ENCODE data around the gene ZNF608.

ZNF608 gene

DNA sequence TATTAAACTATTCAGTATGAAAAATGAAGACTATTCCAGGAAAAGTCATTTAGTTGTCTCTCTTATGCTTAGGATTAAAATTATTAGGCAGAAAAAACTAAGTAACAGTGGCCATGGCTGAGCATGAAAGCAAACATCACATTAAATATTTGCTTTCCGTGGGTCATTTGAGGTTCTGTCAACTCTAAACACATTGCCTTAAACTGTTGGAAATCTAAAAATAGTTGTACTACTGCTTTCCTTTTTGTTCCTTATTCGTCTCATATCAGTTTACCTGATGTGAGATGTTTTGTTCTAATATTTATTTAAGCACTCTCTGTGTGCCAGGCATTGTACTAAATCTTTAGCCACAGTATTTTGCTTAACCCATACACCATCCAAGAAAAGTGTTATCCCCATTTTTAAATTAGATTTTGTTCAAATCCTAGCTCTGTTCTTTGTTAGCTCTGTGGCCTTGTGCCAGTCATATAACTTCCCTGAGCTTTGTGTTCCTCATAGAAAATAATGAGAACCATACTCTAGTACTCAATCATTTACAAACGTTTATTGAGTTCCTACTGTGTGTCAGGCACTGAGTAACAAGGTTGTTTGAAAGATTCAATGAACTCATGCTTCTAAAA lies 18.7 kb upstream of the ZNF608 start:
- DNase-seq (ENCODE audit: insufficient read length, low spot score): no peak
- no peak for TF ChIP-seq POLR2A (IDR thresholded peaks at IDR 0.05; ENCODE audit: low read depth, low read length)
- no peak for FAIRE-seq

DNA sequence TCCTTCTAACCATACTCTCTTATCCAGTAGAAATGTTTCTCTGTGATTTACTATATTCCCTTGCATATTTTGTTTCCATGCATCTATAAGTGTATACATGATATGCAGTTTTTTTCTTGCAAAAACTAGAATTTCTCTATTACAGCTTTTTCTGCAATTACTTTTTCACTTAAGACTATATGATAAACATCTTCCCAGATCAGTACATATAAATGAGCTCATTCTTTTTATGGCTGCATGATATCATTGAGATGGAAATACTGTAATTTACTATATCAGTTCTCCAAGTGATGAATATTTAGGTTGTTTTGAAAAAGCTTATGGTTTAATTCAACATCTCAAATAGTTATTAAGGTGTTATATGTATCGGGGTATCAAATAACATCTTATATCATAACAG lies 18.1 kb upstream of the ZNF608 start:
- TF ChIP-seq POLR2A (IDR thresholded peaks at IDR 0.05; ENCODE audit: low read depth, low read length): no peak
- DNase-seq (ENCODE audit: insufficient read length, low spot score): no peak
- no peak for FAIRE-seq

DNA sequence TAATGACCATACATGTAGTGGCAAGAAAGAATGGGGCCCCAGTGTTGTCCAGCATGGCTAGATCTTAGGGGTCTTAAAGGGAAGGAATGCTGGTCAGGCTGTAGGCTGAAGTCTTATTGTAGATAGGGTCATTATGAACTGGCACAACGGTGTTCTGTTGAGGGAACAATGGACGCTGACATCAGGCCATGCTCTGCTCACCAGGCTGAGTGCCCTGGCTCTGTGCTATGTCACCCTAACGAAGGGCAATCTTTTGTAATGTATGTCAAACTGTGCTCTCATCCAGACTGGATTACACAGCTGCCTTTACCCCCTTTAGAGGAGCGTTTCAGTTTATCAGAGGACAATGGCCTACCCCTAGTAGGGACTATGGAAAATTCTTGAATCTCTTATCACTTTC lies 14.6 kb upstream of the ZNF608 start:
- TF ChIP-seq POLR2A (IDR thresholded peaks at IDR 0.05; ENCODE audit: low read depth, low read length): no peak

DNA sequence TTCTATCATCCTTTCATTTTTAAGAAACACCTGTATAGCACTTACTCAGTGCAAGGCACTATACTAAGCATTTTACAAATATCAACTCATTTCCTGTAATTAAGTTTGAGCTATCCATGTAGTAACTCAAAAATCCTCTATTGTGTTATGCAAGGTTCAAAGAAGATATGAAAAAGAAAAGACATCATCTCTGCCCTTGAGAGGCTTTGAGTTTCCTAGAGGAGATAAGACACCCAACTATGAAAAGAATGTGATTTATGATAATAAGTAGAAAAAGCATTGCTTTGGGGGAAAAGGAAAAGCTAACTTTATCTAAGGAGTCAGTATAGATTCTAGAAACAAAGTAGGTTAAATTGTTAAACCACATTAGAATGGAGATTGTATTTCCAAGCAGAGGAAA lies 14.2 kb upstream of the ZNF608 start:
- no peak for FAIRE-seq

More for the DNA sequence above, 14.6 kb upstream of the ZNF608 start:
- FAIRE-seq (no peak), DNase-seq (ENCODE audit: insufficient read length, low spot score) (no peak)

DNA sequence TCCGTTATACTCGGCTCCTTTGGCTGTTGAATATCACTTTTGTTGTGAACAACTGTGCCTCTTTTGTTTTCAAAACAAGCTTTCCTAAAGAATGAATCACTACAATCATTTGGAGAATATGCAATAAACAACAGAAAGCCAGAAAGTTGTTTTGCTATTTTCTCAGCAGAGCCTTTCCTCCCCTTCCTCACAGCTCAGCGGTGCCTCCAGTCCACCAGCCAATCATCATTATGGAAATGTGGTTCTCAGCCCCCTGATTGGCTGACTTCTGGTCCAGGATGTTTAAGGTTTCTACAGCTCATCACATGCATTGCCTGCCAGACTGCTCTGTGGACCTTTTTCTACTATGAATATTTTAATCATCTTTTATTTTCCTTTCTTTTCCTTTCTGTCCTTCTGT lies 9.1 kb upstream of the ZNF608 start:
- TF ChIP-seq POLR2A (IDR thresholded peaks at IDR 0.05; ENCODE audit: low read depth, low read length): no peak
- DNase-seq (ENCODE audit: insufficient read length, low spot score) (no peak), FAIRE-seq (no peak)

More for the DNA sequence above, 14.2 kb upstream of the ZNF608 start:
- TF ChIP-seq POLR2A (IDR thresholded peaks at IDR 0.05; ENCODE audit: low read depth, low read length): no peak
- DNase-seq (ENCODE audit: insufficient read length, low spot score): no peak

DNA sequence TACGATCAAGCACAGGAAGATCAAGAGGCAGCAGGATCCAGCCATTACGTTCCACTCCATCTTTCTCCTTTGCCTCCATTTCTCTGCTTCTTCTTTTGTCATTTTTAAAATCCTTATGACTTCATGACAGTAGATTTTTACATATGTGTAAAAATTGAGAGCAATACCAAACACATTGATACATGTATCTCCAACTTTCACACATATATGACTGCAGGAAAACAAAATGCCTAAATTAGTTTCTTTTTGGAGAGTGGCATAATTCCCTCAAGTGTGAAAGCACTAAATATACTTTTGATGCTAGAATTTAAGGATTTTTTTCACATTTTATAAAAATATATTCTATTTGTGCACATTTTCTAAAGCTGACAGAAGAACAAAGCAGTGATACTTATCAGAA lies 8.6 kb upstream of the ZNF608 start:
- FAIRE-seq (no peak), DNase-seq (ENCODE audit: insufficient read length, low spot score) (no peak)
- no peak for TF ChIP-seq POLR2A (IDR thresholded peaks at IDR 0.05; ENCODE audit: low read depth, low read length)

DNA sequence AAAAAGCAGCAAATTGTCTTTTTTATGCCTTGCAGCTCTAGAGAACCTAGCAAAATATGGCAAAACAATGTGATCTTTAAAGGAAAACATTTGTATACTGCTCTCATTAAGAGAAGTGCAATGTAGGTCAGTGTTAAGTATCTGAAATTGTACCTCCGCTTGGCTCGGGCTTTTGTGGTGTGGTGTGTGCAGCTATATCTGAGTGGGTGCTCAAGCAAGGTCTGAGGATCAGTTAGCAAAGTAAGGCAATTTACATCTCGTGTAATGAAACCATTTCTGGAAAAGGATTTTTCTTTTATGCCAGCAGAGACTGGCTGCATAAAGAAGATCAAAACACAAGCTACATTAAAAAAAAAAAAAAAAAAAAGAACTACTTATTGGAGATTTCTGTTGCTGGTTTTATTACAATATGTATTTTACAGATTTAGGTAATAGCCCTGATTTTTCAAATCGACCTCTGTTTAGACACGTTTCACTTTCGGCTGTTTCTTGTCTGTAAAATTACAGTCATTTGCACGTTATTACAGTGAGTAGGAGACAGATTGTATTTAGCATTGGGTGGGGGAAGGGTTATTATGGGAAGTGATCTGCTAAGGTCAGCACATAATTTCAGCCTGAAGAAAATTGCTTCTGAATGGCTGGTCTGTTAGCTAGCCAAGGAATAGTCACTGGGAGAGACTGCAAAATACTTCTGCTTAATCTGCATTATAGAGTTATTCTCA lies 7.9 kb upstream of the ZNF608 start:
- FAIRE-seq (no peak), DNase-seq (ENCODE audit: insufficient read length, low spot score) (no peak)
- no peak for TF ChIP-seq POLR2A (IDR thresholded peaks at IDR 0.05; ENCODE audit: low read depth, low read length)

DNA sequence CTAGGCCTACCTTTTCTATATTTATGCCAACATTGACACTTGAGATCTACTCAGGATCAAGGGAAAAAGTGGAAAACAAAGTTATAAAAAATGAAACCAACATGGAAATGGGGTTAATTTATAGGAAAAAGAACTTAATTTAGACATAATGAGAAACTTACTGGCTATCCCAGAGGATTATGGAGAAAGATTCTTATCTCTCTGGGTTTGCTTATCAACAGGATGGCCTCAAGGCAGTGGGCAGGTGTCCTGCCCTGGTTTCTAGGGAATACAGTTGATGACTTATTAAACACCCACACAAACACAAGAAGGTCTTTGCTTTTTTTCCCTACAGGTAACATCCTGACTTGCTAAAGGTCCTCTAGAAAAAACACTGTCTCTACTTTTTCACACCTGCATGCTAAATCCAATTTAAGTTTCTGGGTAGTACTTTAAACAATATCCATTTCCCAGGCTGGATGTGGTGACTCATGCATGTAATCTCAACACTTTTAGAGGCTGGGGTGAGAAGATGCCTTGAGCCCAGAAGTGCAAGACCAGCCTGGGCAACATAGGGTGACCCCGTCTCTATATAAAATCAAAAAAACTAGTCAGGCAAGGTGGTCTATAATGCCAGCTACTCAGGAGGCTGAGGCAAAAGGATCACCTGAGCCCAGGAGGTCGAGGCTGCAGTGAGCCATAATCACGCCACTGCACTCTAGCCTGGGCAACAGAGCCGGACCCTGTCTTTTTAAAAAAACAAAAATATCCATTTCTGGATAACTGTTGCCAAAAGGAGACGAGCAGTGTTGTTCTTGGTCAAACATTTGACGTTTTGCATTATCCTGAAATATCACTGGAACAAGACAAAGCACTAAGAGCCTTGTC lies 6.6 kb upstream of the ZNF608 start:
- TF ChIP-seq POLR2A (IDR thresholded peaks at IDR 0.05; ENCODE audit: low read depth, low read length): no peak
- DNase-seq (ENCODE audit: insufficient read length, low spot score): no peak
- FAIRE-seq: no peak

DNA sequence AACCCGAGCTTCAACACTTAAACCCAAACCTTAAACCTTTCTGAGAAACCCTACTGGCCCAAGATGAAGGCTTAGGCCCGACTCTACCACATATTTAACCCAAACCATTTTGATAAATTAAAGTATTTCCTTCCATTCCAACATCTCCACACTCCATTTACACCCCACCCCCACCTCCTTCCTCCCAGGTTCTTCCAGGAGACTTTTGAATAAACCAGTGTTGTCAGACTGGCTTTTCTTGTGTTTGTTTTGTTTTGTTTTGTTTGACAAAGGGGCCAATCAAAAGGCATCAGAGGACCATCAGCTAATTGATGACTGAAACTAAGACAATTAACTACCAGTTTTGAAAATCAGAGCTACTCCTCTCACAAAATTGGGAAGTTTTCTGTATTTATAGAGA lies 4.6 kb upstream of the ZNF608 start:
- no peak for DNase-seq (ENCODE audit: insufficient read length, low spot score)
- no peak for TF ChIP-seq POLR2A (IDR thresholded peaks at IDR 0.05; ENCODE audit: low read depth, low read length)
- FAIRE-seq: no peak

DNA sequence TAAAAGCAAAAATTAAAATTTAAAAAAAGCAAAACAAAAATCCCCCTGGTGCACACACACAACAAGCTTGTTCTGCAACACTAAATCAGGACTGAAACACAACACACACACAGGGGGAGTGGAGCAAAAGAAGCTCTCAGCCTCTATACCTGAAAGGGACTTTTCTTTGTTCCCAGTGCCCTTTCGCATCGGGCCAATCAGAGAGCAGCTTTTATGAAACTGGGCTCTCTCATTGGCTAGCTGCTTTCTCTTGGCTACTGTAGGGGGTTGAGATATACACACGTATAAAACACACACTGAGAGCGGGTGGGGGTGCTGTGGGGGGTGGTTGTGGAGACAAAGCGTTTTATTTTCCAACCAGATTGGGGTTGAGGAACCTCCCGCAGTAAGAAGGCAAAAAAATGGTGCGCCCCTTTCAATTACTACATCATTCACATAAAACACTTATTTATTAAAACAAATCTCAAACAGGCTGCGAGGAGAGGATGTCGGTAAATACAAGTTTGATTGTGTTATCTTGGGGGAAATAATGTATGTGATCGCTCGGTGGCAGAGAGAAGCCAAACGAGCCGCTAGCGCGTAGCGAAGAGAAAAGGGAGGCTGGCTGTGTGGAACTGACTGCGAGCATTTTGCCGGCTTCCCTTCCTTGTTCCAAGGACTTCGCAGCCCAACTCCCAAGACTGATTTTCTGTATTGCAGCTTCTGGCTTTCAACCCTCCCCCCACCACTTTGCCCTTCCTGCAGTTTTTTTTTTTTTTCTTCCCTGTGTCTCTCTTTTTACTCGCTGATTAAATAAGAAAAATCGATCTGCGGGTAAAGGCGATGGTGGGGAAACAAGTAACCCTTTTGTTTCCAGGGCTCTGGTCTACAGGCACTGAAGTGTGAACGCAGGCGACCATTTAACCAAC lies 2.5 kb upstream of the ZNF608 start:
- DNase-seq (ENCODE audit: insufficient read length, low spot score) (peak; percentile 26), FAIRE-seq (no peak)
- no peak for TF ChIP-seq POLR2A (IDR thresholded peaks at IDR 0.05; ENCODE audit: low read depth, low read length)

DNA sequence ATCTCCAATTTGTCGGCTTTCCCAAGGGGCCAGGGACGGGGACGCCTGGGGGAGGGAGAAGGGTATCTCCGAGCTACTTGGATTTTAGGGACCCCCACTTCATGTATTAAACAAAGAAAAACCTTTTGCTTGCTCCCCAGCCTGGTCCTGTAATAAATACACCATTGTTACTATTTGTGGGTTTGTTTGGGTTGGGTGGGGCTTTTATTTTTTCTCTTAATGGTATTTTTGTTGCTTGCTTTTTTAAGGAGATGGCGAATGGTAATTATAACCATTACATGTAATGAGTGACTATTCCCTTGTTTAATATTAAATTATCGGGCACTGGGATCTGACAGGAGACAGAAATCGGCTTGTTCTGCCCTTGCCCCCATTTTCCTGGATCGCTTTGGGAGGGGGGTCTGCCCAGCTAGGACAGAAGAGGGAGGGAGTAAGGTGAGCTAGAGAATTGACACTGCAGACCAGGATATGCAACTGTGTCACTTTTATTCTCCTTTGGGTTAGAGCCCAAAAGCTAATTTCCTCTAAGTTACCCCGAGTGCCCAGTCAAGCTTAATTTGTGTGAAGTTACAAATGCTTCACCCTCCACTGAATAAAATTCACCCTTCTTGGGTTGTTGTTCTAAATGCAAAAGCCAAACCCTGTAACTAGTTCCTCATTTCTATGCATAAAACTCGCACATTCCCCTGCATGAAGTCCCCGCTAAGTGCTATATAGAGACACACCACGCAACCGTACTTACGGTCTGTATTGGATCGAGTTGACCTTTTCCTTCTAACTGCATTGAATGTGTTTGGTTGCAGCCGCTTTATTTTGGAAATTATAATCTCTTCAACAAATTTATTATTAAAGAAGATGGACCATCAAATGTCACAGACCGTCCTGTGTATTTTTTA lies 1.6 kb upstream of the ZNF608 start:
- DNase-seq (ENCODE audit: insufficient read length, low spot score): no peak
- no peak for FAIRE-seq
- no peak for TF ChIP-seq POLR2A (IDR thresholded peaks at IDR 0.05; ENCODE audit: low read depth, low read length)

DNA sequence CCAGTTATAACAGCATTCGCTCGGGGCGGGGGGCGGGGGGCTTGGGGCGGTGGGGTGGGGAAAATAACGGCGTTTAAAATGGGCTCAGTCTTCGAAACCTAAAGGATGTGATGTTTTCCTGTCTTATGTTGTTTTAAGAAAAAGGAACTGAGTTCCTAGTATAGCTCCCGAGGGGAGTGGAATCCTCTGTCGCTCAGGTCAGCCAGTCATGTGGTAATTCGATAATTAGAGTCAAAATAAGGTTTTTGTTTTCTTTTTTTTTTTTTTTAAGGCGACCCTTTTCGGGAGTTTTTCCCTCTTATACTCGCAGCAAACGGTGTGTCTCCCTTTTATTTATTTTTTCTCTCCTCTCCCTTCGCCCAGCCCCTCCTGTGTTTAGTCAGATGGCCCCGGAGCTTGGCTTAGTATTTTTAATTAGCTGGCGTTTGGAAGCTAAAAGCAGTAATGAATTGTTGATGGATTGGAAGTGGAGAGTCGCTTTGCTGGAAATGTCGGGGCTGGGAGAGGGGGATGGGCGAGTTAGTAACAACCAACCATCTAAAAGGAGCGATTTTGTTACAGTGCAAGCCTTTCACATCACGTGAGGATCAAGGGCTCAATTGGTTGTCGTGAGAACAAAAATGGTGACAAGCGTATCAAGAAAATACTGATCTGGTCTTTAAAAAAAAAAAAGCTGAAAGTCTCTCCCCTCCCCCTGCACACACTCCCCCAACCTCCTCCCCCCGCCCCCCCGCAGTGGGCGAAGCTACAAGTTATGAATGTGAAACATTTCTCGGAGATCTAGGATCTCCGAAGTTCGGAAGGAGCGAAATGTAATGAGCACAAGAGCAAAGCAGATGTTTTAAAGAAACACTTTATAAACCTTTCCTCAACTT lies 714 bp upstream of the ZNF608 start:
- no peak for FAIRE-seq
- DNase-seq (ENCODE audit: insufficient read length, low spot score): no peak
- TF ChIP-seq POLR2A (IDR thresholded peaks at IDR 0.05; ENCODE audit: low read depth, low read length): no peak

All from H54 (cell line).